B cell (primary cell): ENCODE measurements around the gene HDAC7. TPM values are rescaled to one million over a fixed set of nuclear protein-coding genes. Genes with fewer than 3 reads are reported as not detected.

Experiments
- ATAC-seq: fragments of 200-7000 bp; cut with Tn5 transposase; one replicate; pipeline ENCODE4 v1.10.0; 2021; ENCODE audit warnings: low read depth, mild to moderate bottlenecking, moderate number of reproducible peaks, moderate library complexity
- CTCF ChIA-PET: fragments of 350-600 bp; sonication (Branson Sonifier 250); formaldehyde crosslinking; loops from one replicate; lab custom pipeline; 2021; ENCODE audit warnings: antibody characterized with exemption, inconsistent platforms; lab: Charles Lee
- POLR2A ChIA-PET: fragments of 350-600 bp; sonication (Branson Sonifier 250); formaldehyde crosslinking; loops from one replicate; lab custom pipeline; 2021; ENCODE audit warnings: antibody characterized with exemption; lab: Charles Lee
- DNase-seq: peaks from one replicate; pipeline ENCODE4 v3.0.0; 2013
- H2AFZ ChIP-seq: 2 replicates; pipeline ENCODE4 v1.6.1; 2012; ENCODE audit warnings: mild to moderate bottlenecking, low read depth, low read length; ENCODE audit not compliant: insufficient read depth, poor library complexity, severe bottlenecking
- H3K27ac ChIP-seq, 2 donors: 1 replicate in 1 of 2; 2 replicates in 1 of 2; pipeline ENCODE4 v1.5.1; 2012 to 2013; ENCODE audit warnings: low read length in 2 of 2, mild to moderate bottlenecking in 2 of 2, moderate library complexity in 1 of 2
- H3K27me3 ChIP-seq, 4 experiments: fragments of 200-600 bp in 1 of 4; sonication (generic) in 1 of 4; replicated peaks in 1 of 4; 1 replicate in 2 of 4; 2 replicates in 2 of 4; pipeline versions ENCODE4 v1.6.1 to v1.7.0; 2013 to 2016; ENCODE audit warnings: low read length in 3 of 4, mild to moderate bottlenecking in 2 of 4, mixed read lengths in 1 of 4, moderate library complexity in 1 of 4; ENCODE audit not compliant: insufficient read depth in 4 of 4, control insufficient read depth in 3 of 4; ENCODE audit errors: control extremely low read depth in 1 of 4
- H3K36me3 ChIP-seq, 2 experiments: replicated peaks in 1 of 2; 1 replicate in 1 of 2; 2 replicates in 1 of 2; pipeline versions ENCODE4 v1.6.1 to v1.7.1; 2013; ENCODE audit warnings: low read length in 1 of 2; ENCODE audit not compliant: insufficient read depth in 2 of 2, control insufficient read depth in 1 of 2; ENCODE audit errors: control extremely low read depth in 1 of 2, extremely low read depth in 1 of 2
- H3K4me1 ChIP-seq, 2 donors: fragments of 200-600 bp in 1 of 2; sonication (generic) in 1 of 2; 1 replicate in 1 of 2; 2 replicates in 1 of 2; pipeline versions ENCODE4 v1.5.1 to v1.6.1; 2013 to 2017; ENCODE audit warnings: low read length in 2 of 2; ENCODE audit not compliant: control insufficient read depth in 2 of 2, insufficient read depth in 2 of 2
- H3K4me2 ChIP-seq: replicated peaks from 2 replicates; pipeline ENCODE3; 2012; ENCODE audit warnings: mild to moderate bottlenecking, low read depth, low read length; ENCODE audit not compliant: poor library complexity, severe bottlenecking
- H3K4me3 ChIP-seq, 5 experiments: fragments of 200-600 bp in 1 of 5; sonication (generic) in 1 of 5; 1 replicate in 3 of 5; 2 replicates in 2 of 5; pipeline versions ENCODE4 v1.5.1 to v1.7.0; 2011 to 2016; ENCODE audit warnings: low read length in 4 of 5, mild to moderate bottlenecking in 4 of 5, low read depth in 2 of 5, control low read depth in 1 of 5, moderate library complexity in 1 of 5; ENCODE audit not compliant: insufficient read depth in 1 of 5; ENCODE audit errors: control extremely low read depth in 1 of 5, extremely low read depth in 1 of 5
- H3K79me2 ChIP-seq: fragments of 200-600 bp; sonication (generic); one replicate; pipeline ENCODE4 v1.6.0; 2016; ENCODE audit warnings: low read length; ENCODE audit not compliant: control insufficient read depth, insufficient read depth
- H3K9ac ChIP-seq: fragments of 200-600 bp; sonication (generic); 2 replicates; pipeline ENCODE4 v1.6.1; 2017; ENCODE audit warnings: mild to moderate bottlenecking, low read length, moderate library complexity
- H3K9me3 ChIP-seq, 3 donors: one replicate each; pipeline versions ENCODE4 v1.6.1 to v1.7.1; 2013; ENCODE audit warnings: low read length in 2 of 3; ENCODE audit not compliant: control insufficient read depth in 2 of 3, insufficient read depth in 1 of 3; ENCODE audit errors: control extremely low read depth in 1 of 3
- H4K20me1 ChIP-seq: 2 replicates; pipeline ENCODE4 v1.6.0; 2012; ENCODE audit warnings: mild to moderate bottlenecking, low read length; ENCODE audit not compliant: insufficient read depth, control insufficient read depth, poor library complexity, severe bottlenecking
- H3K27ac Mint-ChIP-seq: one replicate; pipeline ENCODE4 v1.8.0; 2021; ENCODE audit warnings: mixed read lengths
- H3K27me3 Mint-ChIP-seq: one replicate; pipeline ENCODE4 v1.8.0; 2021; ENCODE audit warnings: mixed read lengths
- H3K4me1 Mint-ChIP-seq: one replicate; pipeline ENCODE4 v1.8.0; 2021; ENCODE audit warnings: mixed read lengths
- H3K4me3 Mint-ChIP-seq: one replicate; pipeline ENCODE4 v1.8.0; 2021; ENCODE audit warnings: mixed read lengths
- H3K9me3 Mint-ChIP-seq: one replicate; pipeline ENCODE4 v1.8.0; 2022; ENCODE audit warnings: mixed read lengths; ENCODE audit not compliant: insufficient read depth
- EZH2 ChIP-seq: IDR thresholded peaks from 2 replicates; pipeline ENCODE4 v1.6.1; 2012; ENCODE audit warnings: borderline replicate concordance, low read depth, mild to moderate bottlenecking, moderate library complexity, low read length; ENCODE audit not compliant: insufficient read depth, poor library complexity, severe bottlenecking
- WGBS: methylation state at CpG from one replicate; pipeline ENCODE4 v1.1.5; 2013; ENCODE audit warnings: missing lambda C conversion rate; ENCODE audit not compliant: insufficient coverage; 5-methylcytosine and 5-hydroxymethylcytosine counted together
- intact Hi-C: fragments of 100-400 bp; cut with micrococcal nuclease; formaldehyde crosslinking; loops from one replicate; pipeline ENCODE4 v1.10.0; 2022
- polyA plus RNA-seq: library from polyadenylated mRNA; depleted of rRNA; stranded (reverse); fragments of >200 nt; gene quantifications from 2 replicates; pipeline ENCODE4 v1.2.3, GENCODE V29; 2012
- total RNA-seq, 2 donors: library from RNA; stranded (reverse); fragments of 120-200 nt in 1 of 2; gene quantifications; 1 replicate in 1 of 2; 2 replicates in 1 of 2; pipeline versions ENCODE4 v1.2.3 to v1.2.4, GENCODE V29; 2013 to 2022
- TF ChIP-seq, protein P1 (sequence below): fragments of 200-600 bp; IDR thresholded peaks from one replicate; pipeline ENCODE4 v1.8.0; 2022; ENCODE audit warnings: antibody characterized with exemption, mild to moderate bottlenecking

The HDAC7 gene
- total and polyA plus RNA-seq, 2 donors (not counting 1 experiment from before 2014, with no cell fraction given) = 87.2 to 178 TPM

DNA sequence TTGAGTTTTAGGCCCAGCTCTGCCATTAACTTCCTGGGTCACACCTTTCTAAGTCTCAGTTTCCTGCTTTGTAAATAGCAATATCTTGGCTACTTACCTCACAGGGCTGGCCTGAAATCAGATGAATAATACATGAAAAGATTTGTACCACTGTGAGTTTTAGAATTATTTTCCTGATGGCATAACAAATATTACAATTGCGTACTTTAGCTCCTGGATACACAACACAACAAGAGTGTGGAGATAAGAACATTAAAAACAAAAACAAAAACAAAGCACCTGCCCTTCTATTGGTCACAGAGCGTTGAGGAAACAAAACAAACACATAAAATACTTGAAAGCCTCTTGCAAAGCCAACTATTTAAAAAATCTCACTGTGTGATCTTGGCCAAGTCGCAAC lies 4.9 kb upstream of the HDAC7 start:
- ChIA-PET POLR2A (interaction anchor here (1.1 to 1.6 kb wide), 3 partner anchors 8 to 17 kb away, joined by 4 to 7 read pairs (median 4); no protein-coding TSS in a partner anchor), CTCF (interaction anchor here (1.1 to 2.3 kb wide), 5 partner anchors 9 to 80 kb away, joined by 3 to 11 read pairs (median 4); no protein-coding TSS in a partner anchor)
- intact Hi-C loops = no loop called here
- H4K20me1 ChIP-seq = no peaks in the 10 kb centered on the region
- H3K27me3 ChIP-seq = no peaks in the 10 kb centered on the region
- peaks cover 18 to 27% of the 10 kb centered on the region in 2 donors for H3K4me1 ChIP-seq
- H3K4me1 Mint-ChIP-seq = peaks cover 40% of the 10 kb centered on the region
- DNase-seq = no peak
- no peak overlapping the region for H3K27ac ChIP-seq
- no peaks in the 10 kb centered on the region for H3K27me3 Mint-ChIP-seq
- H3K9me3 ChIP-seq = no peaks in the 10 kb centered on the region
- no peak overlapping the region for H3K27ac Mint-ChIP-seq
- H3K4me3 Mint-ChIP-seq = no peak overlapping the region
- H3K36me3 ChIP-seq = no peaks in the 10 kb centered on the region
- no peak overlapping the region for H3K9ac ChIP-seq
- no peak overlapping the region for H3K4me2 ChIP-seq
- H3K9me3 Mint-ChIP-seq = no peaks in the 10 kb centered on the region
- no peak for ATAC-seq
- WGBS = no CpG with 5 or more reads among the region's 3 CpGs
- H2AFZ ChIP-seq = peak overlapping the region; percentile 20
- H3K4me3 ChIP-seq = no peak overlapping the region
- peaks cover 9% of the 10 kb centered on the region for H3K79me2 ChIP-seq
- TF ChIP-seq, protein P1, sequence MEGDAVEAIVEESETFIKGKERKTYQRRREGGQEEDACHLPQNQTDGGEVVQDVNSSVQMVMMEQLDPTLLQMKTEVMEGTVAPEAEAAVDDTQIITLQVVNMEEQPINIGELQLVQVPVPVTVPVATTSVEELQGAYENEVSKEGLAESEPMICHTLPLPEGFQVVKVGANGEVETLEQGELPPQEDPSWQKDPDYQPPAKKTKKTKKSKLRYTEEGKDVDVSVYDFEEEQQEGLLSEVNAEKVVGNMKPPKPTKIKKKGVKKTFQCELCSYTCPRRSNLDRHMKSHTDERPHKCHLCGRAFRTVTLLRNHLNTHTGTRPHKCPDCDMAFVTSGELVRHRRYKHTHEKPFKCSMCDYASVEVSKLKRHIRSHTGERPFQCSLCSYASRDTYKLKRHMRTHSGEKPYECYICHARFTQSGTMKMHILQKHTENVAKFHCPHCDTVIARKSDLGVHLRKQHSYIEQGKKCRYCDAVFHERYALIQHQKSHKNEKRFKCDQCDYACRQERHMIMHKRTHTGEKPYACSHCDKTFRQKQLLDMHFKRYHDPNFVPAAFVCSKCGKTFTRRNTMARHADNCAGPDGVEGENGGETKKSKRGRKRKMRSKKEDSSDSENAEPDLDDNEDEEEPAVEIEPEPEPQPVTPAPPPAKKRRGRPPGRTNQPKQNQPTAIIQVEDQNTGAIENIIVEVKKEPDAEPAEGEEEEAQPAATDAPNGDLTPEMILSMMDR = no peak
- TF ChIP-seq EZH2 = no peak

DNA sequence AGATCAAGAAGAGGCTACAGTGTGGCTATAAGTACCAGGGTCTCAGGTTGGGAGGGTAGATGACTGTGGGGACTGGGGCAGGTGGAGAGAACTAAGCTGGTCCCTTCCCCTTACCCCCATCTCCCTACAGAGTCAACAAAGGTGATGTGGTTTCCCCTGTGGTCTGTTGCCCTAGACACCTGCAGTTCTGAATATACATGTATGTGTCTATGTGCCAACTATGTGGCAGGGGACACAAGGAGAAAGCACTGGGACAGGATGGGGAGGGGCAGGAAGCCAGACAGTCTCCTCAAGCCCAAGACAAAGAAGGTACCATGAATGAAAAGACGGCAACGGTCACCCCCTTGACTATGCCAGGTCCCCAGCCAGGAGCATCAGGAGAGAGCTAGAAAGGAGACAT lies 4.5 kb upstream of the HDAC7 start:
- ChIA-PET POLR2A (interaction anchor here (1.1 to 1.6 kb wide), 3 partner anchors 9 to 16 kb away, joined by 4 to 7 read pairs (median 4); no protein-coding TSS in a partner anchor), CTCF (interaction anchor here (1.1 to 2.3 kb wide), 5 partner anchors 10 to 80 kb away, joined by 3 to 11 read pairs (median 4); no protein-coding TSS in a partner anchor)
- H3K79me2 ChIP-seq = peaks cover 11% of the 10 kb centered on the region
- no peaks in the 10 kb centered on the region for H4K20me1 ChIP-seq
- no peaks in the 10 kb centered on the region for H3K27me3 Mint-ChIP-seq
- intact Hi-C loops = no loop called here
- TF ChIP-seq, protein P1 = no peak
- TF ChIP-seq EZH2 = no peak
- no peak overlapping the region for H3K4me2 ChIP-seq
- peaks cover 18 to 27% of the 10 kb centered on the region in 2 donors for H3K4me1 ChIP-seq
- H3K4me1 Mint-ChIP-seq = peaks cover 40% of the 10 kb centered on the region
- H3K9me3 ChIP-seq = no peaks in the 10 kb centered on the region
- H3K9me3 Mint-ChIP-seq = no peaks in the 10 kb centered on the region
- ATAC-seq = no peak
- DNase-seq = no peak
- no peak overlapping the region for H3K4me3 ChIP-seq
- H3K27ac Mint-ChIP-seq = peak overlapping the region; percentile 82
- WGBS = 65% methylated on average over 2 of the region's 2 CpGs
- no peak overlapping the region for H3K27ac ChIP-seq
- no peaks in the 10 kb centered on the region for H3K27me3 ChIP-seq
- H3K36me3 ChIP-seq = no peaks in the 10 kb centered on the region
- peak overlapping the region; percentile 20 for H2AFZ ChIP-seq
- H3K9ac ChIP-seq = no peak overlapping the region
- H3K4me3 Mint-ChIP-seq = peak overlapping the region; percentile 34
